ENCODE data around the gene SNX21. TPM values are rescaled to one million over a fixed set of nuclear protein-coding genes. Genes with fewer than 3 reads are reported as not detected.

The SNX21 gene
- total RNA-seq, 1 experiment from 2014 or later = 3.1 TPM

DNA sequence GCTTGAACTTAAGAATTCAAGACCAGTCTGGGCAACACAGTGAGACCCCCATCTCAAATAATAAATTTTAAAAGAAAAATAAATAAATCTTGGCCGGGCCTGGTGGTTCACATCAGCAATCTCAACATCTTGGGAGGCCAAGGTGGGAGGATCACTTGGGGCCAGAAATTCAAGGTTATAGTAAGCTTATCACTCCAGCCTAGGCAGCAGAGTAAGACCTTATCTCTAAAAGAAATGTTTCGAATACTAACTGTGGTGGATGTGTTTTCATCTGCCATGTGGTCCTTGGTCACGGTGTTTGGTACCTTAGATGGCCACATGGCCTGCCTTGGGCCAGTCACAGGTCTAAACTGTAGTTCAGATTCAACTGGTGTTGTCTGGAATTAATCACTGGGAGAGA, 15.4 kb upstream of the SNX21 start:
- H3K4me3 ChIP-seq (ENCODE audit: low read depth, low read length, poor library complexity, severe bottlenecking) = no peak overlapping the region
- intact Hi-C loops (cut with micrococcal nuclease; ENCODE audit: unreplicated experiment) = no loop called here
- H3K9me3 ChIP-seq (ENCODE audit: low read depth, low read length, poor library complexity, severe bottlenecking) = no peaks in the 10 kb centered on the region
- no peak overlapping the region for H3K27ac ChIP-seq (ENCODE audit: low read depth, low read length, poor library complexity, severe bottlenecking)
- peaks cover 6% of the 10 kb centered on the region for H3K4me1 ChIP-seq (ENCODE audit: insufficient read depth, low read length, poor library complexity, severe bottlenecking)
- H3K27me3 ChIP-seq (replicated peaks; ENCODE audit: insufficient read depth, low read depth, low read length, poor library complexity) = no peaks in the 10 kb centered on the region
- CTCF ChIA-PET = no interaction called here
- no peak for DNase-seq (ENCODE audit: low spot score)
- H3K36me3 ChIP-seq (ENCODE audit: insufficient read depth, low read length, poor library complexity, severe bottlenecking) = peaks cover 44% of the 10 kb centered on the region
- no TSS peak for BruUV-seq (replicated peaks)
- TF ChIP-seq, protein P1, sequence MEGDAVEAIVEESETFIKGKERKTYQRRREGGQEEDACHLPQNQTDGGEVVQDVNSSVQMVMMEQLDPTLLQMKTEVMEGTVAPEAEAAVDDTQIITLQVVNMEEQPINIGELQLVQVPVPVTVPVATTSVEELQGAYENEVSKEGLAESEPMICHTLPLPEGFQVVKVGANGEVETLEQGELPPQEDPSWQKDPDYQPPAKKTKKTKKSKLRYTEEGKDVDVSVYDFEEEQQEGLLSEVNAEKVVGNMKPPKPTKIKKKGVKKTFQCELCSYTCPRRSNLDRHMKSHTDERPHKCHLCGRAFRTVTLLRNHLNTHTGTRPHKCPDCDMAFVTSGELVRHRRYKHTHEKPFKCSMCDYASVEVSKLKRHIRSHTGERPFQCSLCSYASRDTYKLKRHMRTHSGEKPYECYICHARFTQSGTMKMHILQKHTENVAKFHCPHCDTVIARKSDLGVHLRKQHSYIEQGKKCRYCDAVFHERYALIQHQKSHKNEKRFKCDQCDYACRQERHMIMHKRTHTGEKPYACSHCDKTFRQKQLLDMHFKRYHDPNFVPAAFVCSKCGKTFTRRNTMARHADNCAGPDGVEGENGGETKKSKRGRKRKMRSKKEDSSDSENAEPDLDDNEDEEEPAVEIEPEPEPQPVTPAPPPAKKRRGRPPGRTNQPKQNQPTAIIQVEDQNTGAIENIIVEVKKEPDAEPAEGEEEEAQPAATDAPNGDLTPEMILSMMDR (conservative IDR thresholded peaks at IDR 0.05; ENCODE audit: low read depth, low read length) = no peak
- no peak for TF ChIP-seq EZH2 (IDR thresholded peaks at IDR 0.05; ENCODE audit: borderline replicate concordance, low read depth, low read length, poor library complexity, severe bottlenecking)
- POLR2A ChIA-PET (ENCODE audit: low non-redundant PET) = no interaction called here

DNA sequence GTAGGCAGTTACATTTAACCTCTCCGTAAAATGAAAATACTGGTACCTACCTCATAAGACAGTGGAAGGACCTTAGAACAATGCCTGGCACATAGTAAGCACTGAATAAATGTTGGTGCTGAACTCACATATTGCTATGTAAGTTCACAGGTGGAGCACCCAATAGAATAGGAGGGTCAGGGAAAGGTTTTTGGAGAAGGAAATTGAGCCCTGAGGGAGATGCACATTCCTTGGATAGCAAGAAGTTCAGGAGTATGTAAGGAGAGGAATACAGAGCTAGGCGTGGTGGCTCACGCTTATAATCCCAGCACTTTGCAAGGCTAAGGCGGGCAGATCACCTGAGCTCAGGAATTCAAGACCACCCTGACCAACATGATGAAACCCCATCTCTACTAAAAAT, 14.1 kb upstream of the SNX21 start:
- TF ChIP-seq, protein P1 (conservative IDR thresholded peaks at IDR 0.05; ENCODE audit: low read depth, low read length) = no peak
- no peak for TF ChIP-seq EZH2 (IDR thresholded peaks at IDR 0.05; ENCODE audit: borderline replicate concordance, low read depth, low read length, poor library complexity, severe bottlenecking)
- ChIA-PET POLR2A (ENCODE audit: low non-redundant PET) (interaction anchor here (0.6 kb wide), 1 partner anchor 116 kb away, joined by 10 read pairs; no protein-coding TSS in a partner anchor), CTCF (no interaction called here)
- peaks cover 31% of the 10 kb centered on the region for H3K36me3 ChIP-seq (ENCODE audit: insufficient read depth, low read length, poor library complexity, severe bottlenecking)
- H3K4me3 ChIP-seq (ENCODE audit: low read depth, low read length, poor library complexity, severe bottlenecking) = no peak overlapping the region
- no TSS peak for BruUV-seq (replicated peaks)
- intact Hi-C loops (cut with micrococcal nuclease; ENCODE audit: unreplicated experiment) = no loop called here
- DNase-seq (ENCODE audit: low spot score) = no peak
- no peaks in the 10 kb centered on the region for H3K9me3 ChIP-seq (ENCODE audit: low read depth, low read length, poor library complexity, severe bottlenecking)
- no peak overlapping the region for H3K27ac ChIP-seq (ENCODE audit: low read depth, low read length, poor library complexity, severe bottlenecking)
- peaks cover 2% of the 10 kb centered on the region for H3K4me1 ChIP-seq (ENCODE audit: insufficient read depth, low read length, poor library complexity, severe bottlenecking)
- no peaks in the 10 kb centered on the region for H3K27me3 ChIP-seq (replicated peaks; ENCODE audit: insufficient read depth, low read depth, low read length, poor library complexity)

DNA sequence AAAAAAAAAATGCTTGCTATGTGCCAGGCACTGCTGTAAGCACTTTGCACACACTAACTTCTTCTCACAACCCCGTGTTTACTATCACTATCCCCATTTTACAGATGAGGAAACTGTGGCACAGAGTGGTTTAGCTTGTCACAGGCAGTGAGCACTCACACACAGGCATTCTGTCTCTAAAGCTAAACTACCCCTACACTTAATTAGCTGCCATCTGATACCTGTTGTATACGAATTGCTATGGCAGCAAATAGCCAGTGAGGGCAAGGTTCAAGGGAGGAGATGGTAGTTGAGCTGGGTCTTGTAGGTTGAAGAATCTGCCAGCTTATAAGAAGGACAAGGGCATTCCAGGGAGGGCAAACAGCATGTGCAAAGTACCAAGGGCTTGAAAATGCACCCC, 11.7 kb upstream of the SNX21 start:
- H3K36me3 ChIP-seq (ENCODE audit: insufficient read depth, low read length, poor library complexity, severe bottlenecking) = peaks cover 7% of the 10 kb centered on the region
- H3K4me1 ChIP-seq (ENCODE audit: insufficient read depth, low read length, poor library complexity, severe bottlenecking) = no peaks in the 10 kb centered on the region
- H3K9me3 ChIP-seq (ENCODE audit: low read depth, low read length, poor library complexity, severe bottlenecking) = no peaks in the 10 kb centered on the region
- intact Hi-C loops (cut with micrococcal nuclease; ENCODE audit: unreplicated experiment) = loop anchor here (5.0 kb wide), 1 partner anchor 135 kb away; no protein-coding TSS in a partner anchor
- BruUV-seq (replicated peaks) = no TSS peak
- no peak for TF ChIP-seq EZH2 (IDR thresholded peaks at IDR 0.05; ENCODE audit: borderline replicate concordance, low read depth, low read length, poor library complexity, severe bottlenecking)
- TF ChIP-seq, protein P1 (conservative IDR thresholded peaks at IDR 0.05; ENCODE audit: low read depth, low read length) = no peak
- no peak overlapping the region for H3K4me3 ChIP-seq (ENCODE audit: low read depth, low read length, poor library complexity, severe bottlenecking)
- CTCF ChIA-PET = interaction anchor here (0.7 kb wide), 1 partner anchor 90 kb away, joined by 3 read pairs; the partner anchor contains the start of gene PLTP
- DNase-seq (ENCODE audit: low spot score) = no peak
- no peaks in the 10 kb centered on the region for H3K27me3 ChIP-seq (replicated peaks; ENCODE audit: insufficient read depth, low read depth, low read length, poor library complexity)
- POLR2A ChIA-PET (ENCODE audit: low non-redundant PET) = interaction anchor here (0.7 kb wide), 1 partner anchor 9 kb away, joined by 5 read pairs; no protein-coding TSS in a partner anchor
- no peak overlapping the region for H3K27ac ChIP-seq (ENCODE audit: low read depth, low read length, poor library complexity, severe bottlenecking)
